Body of pancreas (tissue), 4 donors: ENCODE data around the gene HDHD5. TPM values are rescaled to one million over a fixed set of nuclear protein-coding genes. Genes with fewer than 3 reads are reported as not detected.

Source experiments
- ATAC-seq: fragments of 150-250 bp; one replicate; pipeline ENCODE4 v1.9.1; 2016
- DNase-seq, 4 donors: peaks; one replicate each; pipeline ENCODE4 v3.0.0-alpha.2; 2019
- H3K27ac ChIP-seq, 4 donors: fragments of 200-600 bp; sonication (generic); 1 replicate in 3 of 4; 2 replicates in 1 of 4; pipeline versions ENCODE4 v1.5.1 to v1.6.1; 2016 to 2019; ENCODE audit warnings: mild to moderate bottlenecking in 1 of 4, mixed read lengths in 1 of 4, moderate library complexity in 1 of 4
- H3K27me3 ChIP-seq, 2 donors: fragments of 200-600 bp; sonication (generic); one replicate each; pipeline ENCODE4 v1.6.0; 2016; ENCODE audit warnings: mild to moderate bottlenecking in 1 of 2
- H3K36me3 ChIP-seq, 2 donors: fragments of 200-600 bp; sonication (generic); replicated peaks in 1 of 2; 2 replicates each; pipeline ENCODE4 v1.5.1; 2016; ENCODE audit warnings: low read depth in 2 of 2; ENCODE audit not compliant: insufficient read depth in 1 of 2
- H3K4me1 ChIP-seq: fragments of 200-600 bp; sonication (generic); one replicate; pipeline ENCODE4 v1.6.0; 2016
- H3K4me3 ChIP-seq, 2 donors: fragments of 200-600 bp; sonication (generic); 1 replicate in 1 of 2; 2 replicates in 1 of 2; pipeline ENCODE4 v1.5.1; 2016 to 2019
- H3K9me3 ChIP-seq, 3 donors: fragments of 200-600 bp; sonication (generic); 1 replicate in 2 of 3; 2 replicates in 1 of 3; pipeline ENCODE4 v1.5.1; 2016
- POLR2A ChIP-seq, 3 donors: fragments of 450-650 bp; IDR thresholded peaks; one replicate each; pipeline ENCODE4 v1.6.1; 2016; ENCODE audit warnings: antibody characterized with exemption in 3 of 3, mild to moderate bottlenecking in 2 of 3
- WGBS, 2 donors: methylation state at CpG; one replicate each; pipeline ENCODE4 v1.1.5; 2017; 5-methylcytosine and 5-hydroxymethylcytosine counted together
- intact Hi-C: fragments of 100-400 bp; cut with DNase I; formaldehyde crosslinking; loops from one replicate; pipeline ENCODE4 v1.15.1; 2023
- total RNA-seq, 2 donors: library from RNA; depleted of rRNA; stranded (reverse); fragments of >200 nt; gene quantifications; one replicate each; pipeline ENCODE4 v1.1.0, GENCODE V29; 2016
- TF ChIP-seq, protein P1 (sequence below), 7 experiments: fragments of 450-650 bp in 4 of 7; fragments of 200-600 bp in 3 of 7; sonication (generic) in 3 of 7; IDR thresholded peaks; one replicate each; pipeline ENCODE4 v1.5.1; 2016 to 2019; ENCODE audit warnings: antibody characterized with exemption in 7 of 7

HDHD5 gene
- total RNA-seq, 2 donors from 2014 or later = 22.1 to 28.7 TPM

GRCh38 chr22:17114173-17114897, 44.7 kb downstream of the HDHD5 start:
- intact Hi-C loops = no loop called here
- DNase-seq = no peak
- Histone ChIP-seq H3K27me3 (no peaks in the 10 kb centered on the region), H3K4me3 (no peak overlapping the region), H3K9me3 (no peaks in the 10 kb centered on the region), H3K4me1 (no peaks in the 10 kb centered on the region), H3K36me3 (no peaks in the 10 kb centered on the region), H3K27ac (no peak overlapping the region)
- 64 to 77% methylated on average over 13 of the region's 13 CpGs for WGBS, 2 donors
- no peak for ATAC-seq
- TF ChIP-seq, protein P1, sequence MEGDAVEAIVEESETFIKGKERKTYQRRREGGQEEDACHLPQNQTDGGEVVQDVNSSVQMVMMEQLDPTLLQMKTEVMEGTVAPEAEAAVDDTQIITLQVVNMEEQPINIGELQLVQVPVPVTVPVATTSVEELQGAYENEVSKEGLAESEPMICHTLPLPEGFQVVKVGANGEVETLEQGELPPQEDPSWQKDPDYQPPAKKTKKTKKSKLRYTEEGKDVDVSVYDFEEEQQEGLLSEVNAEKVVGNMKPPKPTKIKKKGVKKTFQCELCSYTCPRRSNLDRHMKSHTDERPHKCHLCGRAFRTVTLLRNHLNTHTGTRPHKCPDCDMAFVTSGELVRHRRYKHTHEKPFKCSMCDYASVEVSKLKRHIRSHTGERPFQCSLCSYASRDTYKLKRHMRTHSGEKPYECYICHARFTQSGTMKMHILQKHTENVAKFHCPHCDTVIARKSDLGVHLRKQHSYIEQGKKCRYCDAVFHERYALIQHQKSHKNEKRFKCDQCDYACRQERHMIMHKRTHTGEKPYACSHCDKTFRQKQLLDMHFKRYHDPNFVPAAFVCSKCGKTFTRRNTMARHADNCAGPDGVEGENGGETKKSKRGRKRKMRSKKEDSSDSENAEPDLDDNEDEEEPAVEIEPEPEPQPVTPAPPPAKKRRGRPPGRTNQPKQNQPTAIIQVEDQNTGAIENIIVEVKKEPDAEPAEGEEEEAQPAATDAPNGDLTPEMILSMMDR (IDR thresholded peaks at IDR 0.05) = no peak
- TF ChIP-seq POLR2A (IDR thresholded peaks at IDR 0.05) = no peak

- no peak overlapping the region for H3K4me3 ChIP-seq
- no peak for TF ChIP-seq POLR2A (IDR thresholded peaks at IDR 0.05)
- TF ChIP-seq, protein P1 (IDR thresholded peaks at IDR 0.05) = no peak
- no peaks in the 10 kb centered on the region for H3K9me3 ChIP-seq
- peaks cover 3 to 5% of the 10 kb centered on the region in 2 donors for H3K36me3 ChIP-seq
- DNase-seq (no peak), ATAC-seq (no peak)
- H3K27me3 ChIP-seq = no peaks in the 10 kb centered on the region
- WGBS, 2 donors = 61 to 63% methylated on average over 3 to 8 of the region's 8 CpGs
- intact Hi-C loops = no loop called here
- no peaks in the 10 kb centered on the region for H3K4me1 ChIP-seq
- no peak overlapping the region for H3K27ac ChIP-seq
These were observed 45.5 kb downstream of the HDHD5 start for GRCh38 chr22:17113600-17113999.

GRCh38 chr22:17112491-17113042, 46.5 kb downstream of the HDHD5 start:
- no peak for DNase-seq
- H3K36me3 ChIP-seq = peaks cover 8% of the 10 kb centered on the region in 2 donors
- H3K9me3 ChIP-seq = no peaks in the 10 kb centered on the region
- H3K27ac ChIP-seq = no peak overlapping the region
- 57 to 76% methylated on average over 9 of the region's 9 CpGs for WGBS, 2 donors
- no peak for ATAC-seq
- H3K4me3 ChIP-seq = no peak overlapping the region
- TF ChIP-seq POLR2A (IDR thresholded peaks at IDR 0.05) = no peak
- TF ChIP-seq, protein P1 (IDR thresholded peaks at IDR 0.05) = no peak
- intact Hi-C loops = no loop called here
- H3K27me3 ChIP-seq = no peaks in the 10 kb centered on the region
- no peaks in the 10 kb centered on the region for H3K4me1 ChIP-seq

GRCh38 chr22:17110791-17111550, 48.1 kb downstream of the HDHD5 start:
- no peak for TF ChIP-seq POLR2A (IDR thresholded peaks at IDR 0.05)
- TF ChIP-seq, protein P1 (IDR thresholded peaks at IDR 0.05) = no peak
- no peaks in the 10 kb centered on the region for H3K4me1 ChIP-seq
- H3K27ac ChIP-seq = no peak overlapping the region
- no peaks in the 10 kb centered on the region for H3K27me3 ChIP-seq
- no peaks in the 10 kb centered on the region for H3K9me3 ChIP-seq
- H3K4me3 ChIP-seq = no peak overlapping the region
- ATAC-seq (no peak), DNase-seq (no peak)
- intact Hi-C loops = no loop called here
- WGBS, 2 donors = 78 to 89% methylated on average over 12 to 13 of the region's 13 CpGs
- H3K36me3 ChIP-seq = peaks cover 8% of the 10 kb centered on the region in 2 donors
